Upper lobe of right lung (tissue), 1 donor: ENCODE results near the gene ARFIP1. TPM values are rescaled to one million over a fixed set of nuclear protein-coding genes. Genes with fewer than 3 reads are reported as not detected.

Experiments
- ATAC-seq: fragments of 200-7000 bp; cut with Tn5 transposase; one replicate; pipeline ENCODE4 v1.9.1; 2020; ENCODE audit warnings: mild to moderate bottlenecking, moderate library complexity
- DNase-seq: peaks from one replicate; pipeline ENCODE4 v3.0.0-alpha.2; 2020
- H3K27ac ChIP-seq: fragments of 200-600 bp; one replicate; pipeline ENCODE4 v1.8.0; 2022
- H3K27me3 ChIP-seq: fragments of 200-600 bp; one replicate; pipeline ENCODE4 v1.8.0; 2022; ENCODE audit warnings: mild to moderate bottlenecking
- H3K36me3 ChIP-seq: fragments of 200-600 bp; one replicate; pipeline ENCODE4 v1.8.0; 2022
- H3K4me1 ChIP-seq: fragments of 200-600 bp; one replicate; pipeline ENCODE4 v1.8.0; 2022
- H3K4me3 ChIP-seq: fragments of 200-600 bp; one replicate; pipeline ENCODE4 v1.8.0; 2022; ENCODE audit warnings: mild to moderate bottlenecking
- H3K9me3 ChIP-seq: fragments of 200-600 bp; one replicate; pipeline ENCODE4 v1.8.0; 2022
- intact Hi-C: fragments of 100-400 bp; cut with DNase I; formaldehyde crosslinking; loops from one replicate; pipeline ENCODE4 v1.11.0; 2022
- total RNA-seq: library from RNA; stranded (reverse); fragmentation: NEBNext Ultra II Directional; extraction: Animal tissue kit (Norgen Biotek cat#: 25700); gene quantifications from one replicate; pipeline ENCODE4 v1.2.1, GENCODE V29; 2021
- TF ChIP-seq, protein P1 (sequence below): fragments of 200-600 bp; IDR thresholded peaks from one replicate; pipeline ENCODE4 v1.8.0; 2022; ENCODE audit warnings: antibody characterized with exemption
- donor health status: DM: no; HTN: yes; CAD: no; lungs with severe emphysema.

The ARFIP1 gene
- total RNA-seq, 1 donor from 2014 or later: 29.3 TPM

DNA sequence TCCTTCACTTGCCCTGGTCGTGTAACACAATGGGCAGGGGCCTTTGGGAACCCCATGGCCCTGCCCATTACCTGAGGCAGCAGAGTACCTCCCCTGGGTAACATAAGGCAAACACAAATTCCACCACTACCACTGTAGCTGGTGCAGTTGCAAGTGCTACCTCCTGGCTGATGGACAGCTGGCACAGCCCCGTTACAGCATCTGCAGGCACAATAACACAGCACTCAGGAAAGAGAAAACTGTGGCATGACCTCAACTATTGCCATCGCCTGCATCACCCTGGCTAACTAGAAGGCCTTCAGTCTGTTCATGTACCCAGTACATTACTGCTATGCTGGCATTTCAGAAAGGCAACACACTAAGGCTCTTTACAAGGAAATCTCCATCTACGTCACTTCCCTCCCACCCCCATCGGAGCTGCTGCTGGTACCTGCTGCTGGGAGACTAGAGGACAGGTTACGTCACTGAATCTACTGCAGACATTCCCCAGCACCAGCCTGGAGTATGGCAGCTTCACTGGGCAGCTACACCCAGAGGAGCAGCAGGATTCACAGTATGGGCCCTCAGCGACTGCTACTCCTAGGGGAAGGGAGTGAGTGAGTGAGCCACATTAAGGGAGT, 39.4 kb downstream of the ARFIP1 start:
- Histone ChIP-seq H3K27me3 (no peaks in the 10 kb centered on the region), H3K9me3 (no peaks in the 10 kb centered on the region), H3K4me1 (peaks cover 5% of the 10 kb centered on the region), H3K27ac (no peak overlapping the region), H3K36me3 (no peaks in the 10 kb centered on the region), H3K4me3 (no peak overlapping the region)
- DNase-seq (no peak), ATAC-seq (no peak)
- TF ChIP-seq, protein P1, sequence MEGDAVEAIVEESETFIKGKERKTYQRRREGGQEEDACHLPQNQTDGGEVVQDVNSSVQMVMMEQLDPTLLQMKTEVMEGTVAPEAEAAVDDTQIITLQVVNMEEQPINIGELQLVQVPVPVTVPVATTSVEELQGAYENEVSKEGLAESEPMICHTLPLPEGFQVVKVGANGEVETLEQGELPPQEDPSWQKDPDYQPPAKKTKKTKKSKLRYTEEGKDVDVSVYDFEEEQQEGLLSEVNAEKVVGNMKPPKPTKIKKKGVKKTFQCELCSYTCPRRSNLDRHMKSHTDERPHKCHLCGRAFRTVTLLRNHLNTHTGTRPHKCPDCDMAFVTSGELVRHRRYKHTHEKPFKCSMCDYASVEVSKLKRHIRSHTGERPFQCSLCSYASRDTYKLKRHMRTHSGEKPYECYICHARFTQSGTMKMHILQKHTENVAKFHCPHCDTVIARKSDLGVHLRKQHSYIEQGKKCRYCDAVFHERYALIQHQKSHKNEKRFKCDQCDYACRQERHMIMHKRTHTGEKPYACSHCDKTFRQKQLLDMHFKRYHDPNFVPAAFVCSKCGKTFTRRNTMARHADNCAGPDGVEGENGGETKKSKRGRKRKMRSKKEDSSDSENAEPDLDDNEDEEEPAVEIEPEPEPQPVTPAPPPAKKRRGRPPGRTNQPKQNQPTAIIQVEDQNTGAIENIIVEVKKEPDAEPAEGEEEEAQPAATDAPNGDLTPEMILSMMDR: no peak
- intact Hi-C loops: no loop called here

DNA sequence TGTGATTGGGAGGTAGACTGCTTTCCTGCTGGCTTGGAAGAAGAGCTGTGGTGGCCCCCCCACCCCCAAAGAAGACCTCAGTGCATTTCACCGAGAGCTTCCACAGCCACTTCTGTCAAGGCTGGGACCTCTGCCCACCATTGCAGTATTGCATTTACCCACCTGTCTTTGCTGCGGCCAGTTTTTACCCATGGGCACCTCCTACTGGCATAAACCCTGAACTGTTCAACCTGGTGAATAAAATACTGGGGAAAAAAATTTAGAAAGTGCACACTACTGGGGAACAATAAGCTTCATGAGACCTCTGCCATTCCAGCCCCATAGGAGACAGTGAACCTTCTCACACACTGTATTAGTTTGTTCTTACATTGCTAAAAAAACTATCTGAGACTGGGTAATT, 40.3 kb downstream of the ARFIP1 start:
- Histone ChIP-seq H3K27me3 (no peaks in the 10 kb centered on the region), H3K27ac (no peak overlapping the region), H3K4me1 (peaks cover 5% of the 10 kb centered on the region), H3K36me3 (no peaks in the 10 kb centered on the region), H3K9me3 (no peaks in the 10 kb centered on the region), H3K4me3 (no peak overlapping the region)
- ATAC-seq: no peak
- TF ChIP-seq, protein P1: no peak
- intact Hi-C loops: no loop called here
- DNase-seq: no peak

DNA sequence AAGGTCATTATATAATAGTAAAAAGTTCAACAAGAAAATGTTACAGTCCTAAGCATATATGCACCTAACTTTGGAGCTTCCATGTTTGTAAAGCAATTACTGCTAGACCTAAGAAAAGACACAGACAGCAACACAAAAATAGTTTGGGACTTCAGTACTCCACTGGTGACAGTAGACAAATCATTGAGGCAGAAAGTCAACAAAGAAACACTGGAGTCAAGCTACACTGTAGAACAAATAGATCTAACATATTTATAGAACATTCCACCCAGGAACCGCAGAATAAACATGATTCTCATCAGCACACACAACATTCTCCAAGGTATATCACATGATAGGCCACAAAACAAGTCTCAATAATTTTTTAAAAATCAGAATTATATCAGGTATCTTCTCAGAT, 42.6 kb downstream of the ARFIP1 start:
- Histone ChIP-seq H3K36me3 (no peaks in the 10 kb centered on the region), H3K27me3 (no peaks in the 10 kb centered on the region), H3K4me3 (no peak overlapping the region), H3K9me3 (no peaks in the 10 kb centered on the region), H3K27ac (no peak overlapping the region), H3K4me1 (peaks cover under 1% of the 10 kb centered on the region)
- TF ChIP-seq, protein P1: no peak
- intact Hi-C loops: no loop called here
- DNase-seq (no peak), ATAC-seq (no peak)

DNA sequence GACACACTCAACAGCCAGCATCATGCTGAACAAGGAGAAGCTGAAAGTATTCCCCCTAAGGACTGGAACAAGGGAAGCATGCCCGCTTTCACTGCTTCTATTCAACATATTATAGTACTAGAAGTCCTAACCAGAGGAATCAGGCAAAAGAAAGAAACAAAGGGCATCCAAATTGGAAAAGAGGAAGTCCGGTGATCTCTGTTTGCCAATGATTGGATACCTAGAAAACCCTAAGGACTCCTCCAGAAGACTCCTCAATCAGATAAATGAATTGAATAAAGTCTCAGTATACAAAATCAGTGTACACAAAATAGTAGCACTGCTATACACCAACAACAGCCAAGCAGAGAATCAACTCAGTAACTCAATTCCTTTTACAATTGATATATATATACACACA, 44.8 kb downstream of the ARFIP1 start:
- H3K36me3 ChIP-seq: no peaks in the 10 kb centered on the region
- no peak overlapping the region for H3K4me3 ChIP-seq
- H3K4me1 ChIP-seq: no peaks in the 10 kb centered on the region
- H3K9me3 ChIP-seq: no peaks in the 10 kb centered on the region
- ATAC-seq: no peak
- TF ChIP-seq, protein P1: no peak
- H3K27me3 ChIP-seq: no peaks in the 10 kb centered on the region
- no peak for DNase-seq
- intact Hi-C loops: no loop called here
- H3K27ac ChIP-seq: no peak overlapping the region

DNA sequence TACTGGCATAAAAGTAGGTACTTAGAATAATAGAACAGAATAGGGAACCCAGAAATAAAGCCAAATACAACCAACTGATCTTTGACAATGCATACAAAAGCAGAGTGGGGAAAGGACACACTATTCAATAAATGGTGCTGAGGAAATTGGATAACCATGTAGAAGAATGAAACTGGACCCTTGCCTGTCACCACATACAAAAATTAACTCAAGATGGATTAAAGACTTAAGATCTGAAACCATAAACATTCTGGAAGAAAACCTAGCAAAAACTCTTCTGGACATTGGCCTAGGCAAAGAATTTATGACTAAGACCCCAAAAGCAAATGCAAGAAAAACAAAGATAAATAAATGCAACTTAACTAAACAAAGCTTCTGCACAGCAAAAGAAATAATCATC, 45.6 kb downstream of the ARFIP1 start:
- Histone ChIP-seq H3K9me3 (no peaks in the 10 kb centered on the region), H3K4me3 (no peak overlapping the region), H3K27ac (no peak overlapping the region), H3K27me3 (no peaks in the 10 kb centered on the region), H3K4me1 (no peaks in the 10 kb centered on the region), H3K36me3 (no peaks in the 10 kb centered on the region)
- ATAC-seq (no peak), DNase-seq (no peak)
- intact Hi-C loops: no loop called here
- TF ChIP-seq, protein P1: no peak

DNA sequence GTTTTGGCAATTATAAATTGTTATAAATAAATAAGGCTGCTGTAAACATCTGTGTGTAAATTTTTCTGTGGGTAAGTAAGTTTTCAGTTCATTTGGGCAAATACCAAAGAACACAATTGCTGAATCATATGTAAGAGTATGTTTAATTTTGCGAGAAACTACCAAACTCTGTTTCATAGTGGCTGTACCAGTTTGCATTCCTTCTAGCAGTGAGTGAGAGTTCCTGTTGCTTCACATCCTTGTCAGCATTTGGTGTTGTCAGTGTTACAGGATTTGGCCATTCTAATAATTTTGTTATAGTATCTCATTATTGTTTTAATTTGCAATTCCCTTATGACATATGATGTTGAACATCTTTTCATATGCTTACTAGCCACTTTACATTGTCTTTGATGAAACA, 48.4 kb downstream of the ARFIP1 start:
- H3K4me3 ChIP-seq: no peak overlapping the region
- TF ChIP-seq, protein P1: no peak
- ATAC-seq: no peak

More for the DNA sequence above, 48.4 kb downstream of the ARFIP1 start:
- Histone ChIP-seq H3K36me3 (no peaks in the 10 kb centered on the region), H3K27ac (no peak overlapping the region), H3K27me3 (no peaks in the 10 kb centered on the region), H3K4me1 (no peaks in the 10 kb centered on the region), H3K9me3 (no peaks in the 10 kb centered on the region)
- intact Hi-C loops: no loop called here
- DNase-seq: no peak
